Measurements from ENCODE around the gene PTPRG. TPM values are rescaled to one million over a fixed set of nuclear protein-coding genes. Genes with fewer than 3 reads are reported as not detected.

Gene PTPRG
- total and polyA plus RNA-seq, 8 donors: 50.9 to 88.4 (median 54.4) TPM

GRCh38 chr3:62255758-62256157 is 694.4 kb downstream of the PTPRG start:
- no peaks in the 10 kb centered on the region for H3K9me3 ChIP-seq
- no peak for DNase-seq
- no peaks in the 10 kb centered on the region for H3K36me3 ChIP-seq
- H3K4me1 ChIP-seq: peaks cover 0 to 11% of the 10 kb centered on the region in 2 donors
- no peak for TF ChIP-seq CTCF (IDR thresholded peaks at IDR 0.05)
- intact Hi-C loops (cut with DNase I): no loop called here
- no peak for ATAC-seq
- H3K4me3 ChIP-seq: no peak overlapping the region
- H3K27me3 ChIP-seq: no peaks in the 10 kb centered on the region
- no peak overlapping the region for H3K27ac ChIP-seq

- no peaks in the 10 kb centered on the region for H3K27me3 ChIP-seq
Measured at GRCh38 chr3:62259924-62260323, 698.6 kb downstream of the PTPRG start.

GRCh38 chr3:62260655-62261054 is 699.3 kb downstream of the PTPRG start:
- Histone ChIP-seq H3K36me3 (peaks cover 0 to 21% of the 10 kb centered on the region in 2 donors), H3K4me1 (no peaks in the 10 kb centered on the region), H3K27ac (no peak overlapping the region), H3K9me3 (no peaks in the 10 kb centered on the region), H3K27me3 (no peaks in the 10 kb centered on the region), H3K4me3 (no peak overlapping the region)
- ATAC-seq (no peak), DNase-seq (no peak)
- no peak for TF ChIP-seq CTCF (IDR thresholded peaks at IDR 0.05)
- intact Hi-C loops (cut with DNase I): no loop called here

More at GRCh38 chr3:62259924-62260323, 698.6 kb downstream of the PTPRG start:
- H3K36me3 ChIP-seq: peaks cover 0 to 21% of the 10 kb centered on the region in 2 donors
- no peak overlapping the region for H3K27ac ChIP-seq
- H3K4me3 ChIP-seq: no peak overlapping the region
- TF ChIP-seq CTCF (IDR thresholded peaks at IDR 0.05): no peak
- H3K9me3 ChIP-seq: no peaks in the 10 kb centered on the region
- H3K4me1 ChIP-seq: no peaks in the 10 kb centered on the region
- ATAC-seq (no peak), DNase-seq (no peak)
- intact Hi-C loops (cut with DNase I): no loop called here

GRCh38 chr3:62261121-62261520 is 699.8 kb downstream of the PTPRG start:
- TF ChIP-seq CTCF (IDR thresholded peaks at IDR 0.05): no peak
- H3K27me3 ChIP-seq: no peaks in the 10 kb centered on the region

GRCh38 chr3:62261736-62262135 is 700.4 kb downstream of the PTPRG start:
- H3K36me3 ChIP-seq: peaks cover 0 to 21% of the 10 kb centered on the region in 2 donors
- DNase-seq (no peak), ATAC-seq (no peak)
- TF ChIP-seq CTCF (IDR thresholded peaks at IDR 0.05): no peak
- intact Hi-C loops (cut with DNase I): no loop called here
- no peak overlapping the region for H3K4me3 ChIP-seq
- H3K9me3 ChIP-seq: no peaks in the 10 kb centered on the region
- no peak overlapping the region for H3K27ac ChIP-seq
- no peaks in the 10 kb centered on the region for H3K4me1 ChIP-seq
- H3K27me3 ChIP-seq: no peaks in the 10 kb centered on the region

More at GRCh38 chr3:62261121-62261520, 699.8 kb downstream of the PTPRG start:
- no peak overlapping the region for H3K4me3 ChIP-seq
- no peak for DNase-seq
- H3K36me3 ChIP-seq: peaks cover 0 to 21% of the 10 kb centered on the region in 2 donors
- H3K4me1 ChIP-seq: no peaks in the 10 kb centered on the region
- intact Hi-C loops (cut with DNase I): no loop called here
- no peak for ATAC-seq
- no peaks in the 10 kb centered on the region for H3K9me3 ChIP-seq
- no peak overlapping the region for H3K27ac ChIP-seq

All from left lung (tissue), 10 donors.